GM19324 (cell line): ENCODE results near the gene SMAD6.
"Not testable (repeated sequence)": the region's sequence is repeated elsewhere in the genome, so short reads cannot be mapped to it uniquely, and the experiment has no call there.

Source experiments
- ATAC-seq: cut with Tn5 transposase; IDR thresholded peaks from one replicate; pipeline ENCODE4 v1.9.1; 2021; ENCODE audit warnings: mild to moderate bottlenecking, moderate library complexity; ENCODE audit not compliant: unreplicated experiment, low FRiP score

Gene SMAD6

DNA sequence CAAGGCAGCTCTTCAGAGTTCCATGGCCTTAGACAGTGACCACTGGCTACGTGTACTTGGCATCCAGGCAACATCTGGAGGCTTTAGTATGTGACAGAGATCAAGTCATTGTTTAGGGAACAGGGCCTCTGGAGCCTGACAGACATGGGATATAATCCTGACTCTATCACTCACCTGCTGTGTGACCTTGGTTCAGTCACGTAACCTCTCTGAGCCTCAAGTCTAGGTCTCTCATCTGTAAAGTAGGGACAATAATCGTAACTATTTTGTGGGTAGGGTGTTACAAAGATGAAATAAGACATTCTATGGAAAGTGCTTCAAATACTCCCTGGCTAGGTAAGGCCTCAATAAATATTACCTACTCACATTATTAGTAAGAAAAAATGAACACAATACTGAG is 114.2 kb downstream of the SMAD6 start:
- ATAC-seq, result no peak

DNA sequence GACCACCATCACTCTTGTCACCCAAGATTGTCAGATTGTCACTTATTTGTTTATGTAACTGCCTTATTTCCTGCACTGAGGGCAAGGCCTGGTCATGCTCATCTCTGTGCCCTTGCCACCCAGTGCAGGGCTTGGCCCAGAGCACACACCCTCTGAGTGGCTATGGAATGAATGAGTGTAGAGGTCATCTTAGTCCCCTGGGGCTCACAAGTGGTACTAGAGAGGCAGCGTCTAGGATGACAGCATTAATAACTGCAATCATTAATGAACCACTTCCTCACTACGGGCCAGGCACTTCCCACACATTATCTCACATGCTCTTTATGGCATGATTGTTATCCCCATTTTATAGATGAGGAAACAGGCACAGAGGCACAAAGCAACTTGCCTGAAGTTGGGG is 117.0 kb downstream of the SMAD6 start:
- no peak for ATAC-seq

DNA sequence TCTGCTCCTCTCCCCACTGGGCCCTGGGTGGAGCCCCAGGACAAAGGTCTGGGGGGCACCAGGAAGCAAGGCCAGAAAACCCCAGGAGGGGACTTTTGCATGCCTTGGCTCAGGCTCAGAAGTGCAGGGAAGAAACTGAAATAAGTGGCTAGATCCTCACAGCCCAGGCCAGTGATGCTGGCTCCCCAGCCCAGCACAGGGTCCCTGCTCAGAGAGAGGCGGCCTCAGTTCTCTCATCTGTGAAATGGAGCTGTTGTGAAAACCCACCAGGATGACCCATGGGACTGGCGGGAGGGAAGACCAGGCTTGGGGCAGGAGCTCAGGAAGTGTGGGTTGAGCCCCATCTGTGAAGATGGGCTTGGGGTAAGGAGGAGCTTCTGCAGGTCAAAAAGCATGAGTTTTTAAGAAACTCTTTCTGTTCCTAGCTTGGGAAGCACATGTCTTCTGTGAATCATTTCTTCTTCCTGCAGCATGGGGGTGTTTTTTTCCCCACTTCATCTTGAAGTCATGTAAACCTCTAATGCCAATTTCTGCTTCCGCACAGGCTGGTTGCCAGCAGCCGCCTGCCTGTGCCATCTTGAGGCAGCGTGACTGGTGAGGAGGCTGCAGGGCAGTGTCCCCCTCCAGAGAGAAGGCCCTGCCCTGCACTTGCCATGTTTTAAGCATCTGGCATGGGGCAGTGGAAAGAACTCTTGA is 118.6 kb downstream of the SMAD6 start:
- ATAC-seq, result no peak

DNA sequence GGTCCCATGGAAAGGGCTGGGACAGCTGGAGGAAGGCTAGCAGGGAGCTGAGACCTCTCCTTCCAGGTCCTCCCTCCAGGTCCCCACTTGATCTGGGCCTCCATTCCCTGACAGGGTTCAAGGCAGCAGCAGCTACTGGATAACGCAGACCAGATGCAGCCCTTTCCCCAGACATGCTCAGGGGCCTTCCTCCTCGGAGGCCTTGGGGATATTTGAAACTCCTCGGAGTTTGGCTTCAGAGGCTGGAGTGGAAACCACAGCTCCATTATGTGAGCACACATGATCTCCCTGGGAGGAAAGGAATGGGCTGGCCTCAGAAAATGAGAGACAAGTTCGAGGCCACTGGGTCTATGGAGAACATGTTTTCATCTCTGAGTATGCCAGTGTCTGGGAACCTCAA is 119.3 kb downstream of the SMAD6 start:
- ATAC-seq, result no peak

DNA sequence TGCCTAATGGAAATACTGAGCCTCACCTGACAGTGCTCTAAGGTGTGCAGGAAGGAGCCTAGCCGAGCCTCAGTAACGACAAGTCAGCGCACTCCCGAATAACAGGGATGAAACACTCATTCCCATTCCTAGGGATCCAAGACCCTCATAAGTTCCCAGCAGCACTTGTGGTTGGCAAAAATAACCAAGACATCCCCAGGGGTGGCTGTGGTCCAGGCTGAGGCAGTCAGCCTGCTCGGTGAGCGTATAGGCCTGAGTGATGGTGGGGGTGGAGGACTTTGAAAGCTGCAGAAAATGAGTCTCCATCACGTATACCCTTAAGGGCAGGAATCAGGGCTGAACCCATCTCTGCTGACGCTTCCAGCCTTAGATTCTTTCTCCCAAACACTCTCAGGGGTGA is 120.1 kb downstream of the SMAD6 start:
- no peak for ATAC-seq

DNA sequence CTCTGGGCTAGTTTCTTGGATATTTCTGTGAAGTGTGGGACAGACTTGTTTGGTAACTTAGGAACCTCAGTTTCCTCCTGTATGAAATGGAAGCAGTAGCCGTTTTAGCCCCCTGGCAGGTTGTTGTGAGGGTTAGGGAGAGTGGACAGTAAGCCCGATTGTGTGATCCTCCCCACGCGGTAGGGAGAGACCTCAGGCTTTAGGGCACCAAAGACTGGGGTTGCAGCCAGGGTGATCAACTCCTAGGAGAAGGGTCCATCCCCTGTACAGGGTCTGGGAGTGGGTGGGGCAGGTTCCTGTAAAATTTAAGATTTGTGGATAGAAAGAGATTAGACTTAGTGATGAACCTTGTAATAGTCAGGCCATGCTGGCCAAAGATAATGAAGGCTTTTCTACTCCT is 120.5 kb downstream of the SMAD6 start:
- ATAC-seq, result no peak

DNA sequence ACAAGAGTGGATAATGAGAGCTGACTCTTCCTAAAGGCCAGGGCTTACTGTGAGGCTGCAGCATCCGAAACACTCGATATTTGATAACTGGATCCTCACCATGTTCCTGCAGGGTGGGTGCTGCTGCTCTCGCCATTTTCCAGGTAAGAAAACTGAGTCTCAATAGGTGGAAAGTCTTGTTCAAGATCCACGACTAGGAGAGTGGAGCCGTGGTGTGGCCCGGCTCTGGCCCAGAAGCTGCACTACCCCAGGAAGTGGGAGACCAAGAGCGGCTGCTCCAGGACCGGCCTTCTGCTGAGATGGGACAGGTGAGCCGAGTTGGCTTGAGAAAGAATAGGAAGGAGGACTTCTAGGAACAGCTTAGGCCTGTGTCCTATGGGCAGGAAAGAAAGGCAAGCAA is 121.6 kb downstream of the SMAD6 start:
- ATAC-seq, result no peak

DNA sequence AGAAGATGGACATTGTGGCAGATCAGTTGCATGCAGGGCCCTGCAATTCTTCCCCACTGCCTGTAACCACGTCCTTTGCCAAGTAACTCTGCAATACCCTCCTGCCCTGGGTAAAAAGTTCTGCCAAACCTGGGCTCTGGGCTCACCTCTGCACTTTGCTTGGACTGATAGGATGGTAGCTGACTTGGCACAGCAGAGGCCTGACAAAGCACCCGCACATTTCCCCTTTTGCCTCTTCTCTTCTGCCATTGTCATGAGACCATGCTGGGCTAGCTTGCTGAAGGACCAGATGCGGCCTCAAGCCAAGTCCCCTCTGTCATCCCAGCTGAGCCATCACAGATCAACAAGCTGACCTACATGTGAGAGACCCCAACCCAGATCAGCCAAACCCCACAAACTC is 122.4 kb downstream of the SMAD6 start:
- ATAC-seq, result no peak

DNA sequence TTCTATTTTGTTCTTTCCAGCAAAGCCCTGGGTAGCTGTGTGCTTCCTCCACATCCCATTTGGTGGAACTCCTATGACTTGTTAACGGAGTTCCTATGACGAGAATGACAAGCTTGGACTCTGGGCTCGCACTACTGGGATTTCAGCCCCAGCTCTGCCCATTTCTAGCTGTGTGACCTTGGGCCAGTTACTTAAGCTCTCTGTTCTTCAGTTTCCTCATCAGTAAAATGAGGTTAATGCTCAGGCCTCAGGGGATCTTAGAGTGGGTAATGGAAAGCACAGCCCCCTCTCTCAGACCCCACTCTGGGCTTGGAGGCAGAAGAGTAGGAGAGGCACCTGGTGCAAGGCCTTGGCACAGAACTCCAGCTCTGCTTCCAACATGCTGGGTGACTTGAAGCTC is 123.1 kb downstream of the SMAD6 start:
- no peak for ATAC-seq

DNA sequence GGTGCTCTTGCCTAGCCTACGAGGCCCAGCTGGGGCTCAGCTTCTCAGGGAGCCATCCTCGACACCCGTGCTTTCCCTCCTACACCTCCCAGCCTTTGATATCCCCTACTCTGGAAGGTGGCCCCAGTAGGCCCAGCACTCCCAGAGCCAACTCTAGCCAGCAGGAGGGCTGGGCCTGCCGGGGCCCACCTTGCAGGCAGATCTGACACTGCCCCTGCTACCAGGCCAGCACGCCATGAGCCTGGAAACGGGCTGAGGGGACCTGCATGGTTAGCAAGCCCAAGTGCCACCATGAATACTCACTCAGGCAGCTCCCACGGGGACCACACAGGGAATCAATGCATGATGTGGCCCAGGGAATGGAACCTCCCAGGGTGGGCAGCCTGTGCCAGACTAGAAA is 123.7 kb downstream of the SMAD6 start:
- ATAC-seq, result no peak

DNA sequence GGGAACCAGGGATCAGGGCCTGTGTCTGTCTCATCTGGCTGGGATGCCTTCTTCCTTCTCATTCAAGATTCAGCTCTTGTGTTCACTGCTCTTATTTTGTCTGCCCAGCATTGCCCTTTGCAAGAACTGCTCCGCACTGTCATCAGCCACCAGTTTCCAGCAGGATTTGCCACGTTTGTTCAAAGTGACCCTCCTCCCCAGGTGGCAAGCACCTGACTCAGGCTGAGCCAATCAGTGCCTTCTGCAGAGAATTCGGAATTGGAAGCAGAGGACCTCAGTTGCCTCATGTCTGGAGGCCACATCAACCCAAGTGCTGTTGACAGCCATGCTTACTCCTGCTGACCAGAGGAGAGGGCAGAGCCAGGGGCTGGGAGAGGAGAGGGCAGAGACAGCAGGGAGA is 124.5 kb downstream of the SMAD6 start:
- no peak for ATAC-seq

DNA sequence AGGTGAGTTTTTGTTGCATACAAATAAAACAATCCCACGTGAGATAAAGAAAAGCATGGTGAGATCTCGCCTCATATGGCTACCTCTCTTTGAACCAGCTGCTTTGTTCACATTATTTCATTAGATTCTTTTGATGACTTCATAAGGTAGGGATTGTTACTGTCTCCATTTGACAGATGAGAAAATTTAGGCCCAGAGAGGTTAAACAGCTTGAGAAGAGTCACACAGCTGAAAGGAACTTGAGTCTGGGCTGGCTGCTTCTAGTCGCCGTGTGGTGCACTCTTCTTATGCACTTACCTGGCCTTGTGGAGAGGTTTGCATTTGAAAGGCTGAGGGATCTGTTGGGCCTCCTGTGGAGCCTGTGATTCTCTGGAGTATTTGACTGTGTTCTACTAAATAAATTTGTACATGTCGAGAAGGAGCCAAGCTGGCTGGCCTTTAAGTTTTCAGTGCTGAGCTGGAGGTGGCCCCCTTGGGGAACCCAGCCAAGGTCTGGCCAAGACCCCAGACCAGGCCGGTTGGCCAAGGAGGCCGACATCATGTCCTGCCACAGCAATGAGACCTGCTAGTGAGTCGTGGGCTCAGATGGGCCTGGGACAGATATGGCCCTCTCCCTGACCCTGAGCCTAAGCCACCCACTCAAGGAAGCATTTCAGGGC is 125.1 kb downstream of the SMAD6 start:
- no peak for ATAC-seq

DNA sequence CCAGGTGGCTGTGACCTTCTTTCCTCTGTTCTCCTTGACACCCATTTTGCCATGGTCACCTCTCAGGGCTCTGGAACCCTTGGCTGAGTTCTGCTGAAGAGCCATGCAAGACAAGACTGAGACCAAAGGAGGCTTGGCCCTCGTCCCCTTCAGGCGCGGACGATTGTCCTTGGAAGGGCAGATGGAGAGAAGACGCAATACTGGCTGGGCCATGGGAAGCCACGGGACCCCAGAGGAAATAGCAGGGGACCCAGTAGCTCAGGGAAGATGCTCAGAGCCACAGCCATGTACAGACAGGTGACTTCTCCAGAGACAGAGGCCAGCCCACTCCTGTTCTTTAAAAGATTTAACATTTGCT is 125.6 kb downstream of the SMAD6 start:
- no peak for ATAC-seq

DNA sequence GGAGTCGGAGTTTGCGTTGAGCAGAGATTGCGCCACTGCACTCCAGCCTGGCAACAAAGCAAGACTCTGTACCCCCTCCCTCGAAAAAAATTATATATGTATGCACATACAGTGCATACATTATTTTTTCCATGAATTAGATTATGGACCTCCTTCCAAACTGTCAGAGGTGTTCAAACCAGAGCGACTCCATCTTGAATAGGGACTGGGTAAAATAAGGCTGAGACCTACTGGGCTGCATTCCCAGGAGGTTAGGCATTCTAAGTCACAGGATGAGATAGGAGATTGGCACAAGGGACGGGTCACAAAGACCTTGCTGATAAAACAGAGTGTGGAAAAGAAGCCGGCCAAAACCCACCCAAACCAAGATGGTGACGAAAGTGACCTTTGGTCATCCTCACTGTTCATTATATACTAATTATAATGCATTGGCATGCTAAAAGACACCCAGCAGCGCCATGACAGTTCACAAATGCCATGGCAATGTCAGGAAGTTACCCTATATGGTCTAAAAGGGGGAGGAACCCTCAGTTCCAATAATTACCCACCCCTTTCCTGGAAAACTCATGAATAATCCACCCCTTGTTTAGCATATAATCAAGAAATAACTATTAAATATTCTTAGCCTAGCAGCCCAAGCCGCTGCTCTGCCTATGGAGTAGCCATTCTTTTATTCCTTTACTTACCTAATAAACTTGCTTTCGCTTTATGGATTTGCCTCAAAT is 126.9 kb downstream of the SMAD6 start:
- not testable (repeated sequence) for ATAC-seq

DNA sequence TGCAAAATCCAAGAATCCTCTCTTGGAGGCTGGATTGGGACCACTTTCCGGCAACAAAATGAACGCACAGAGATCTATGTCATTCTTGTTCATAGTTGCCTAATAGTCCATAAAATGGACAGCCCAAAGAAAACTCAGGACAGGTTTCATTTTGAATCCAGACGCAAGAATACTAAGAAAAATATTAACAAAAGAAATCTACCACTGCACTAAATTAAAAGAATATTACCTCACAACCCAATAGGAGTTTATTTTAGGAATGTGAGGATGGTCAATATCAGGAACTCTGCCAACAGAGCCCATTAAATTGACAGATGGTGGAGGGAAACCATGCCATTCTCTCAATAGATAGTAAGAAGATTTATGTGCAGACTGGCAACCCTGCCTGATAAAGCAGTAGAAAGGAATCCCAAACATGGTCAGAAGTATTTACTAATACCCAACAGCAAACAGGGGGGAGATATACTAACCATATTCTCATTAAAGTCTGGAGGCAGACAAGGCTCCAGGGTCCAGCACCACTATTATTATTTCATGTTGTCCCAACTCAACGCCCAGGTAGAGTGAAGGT is 127.6 kb downstream of the SMAD6 start:
- ATAC-seq, result no peak

DNA sequence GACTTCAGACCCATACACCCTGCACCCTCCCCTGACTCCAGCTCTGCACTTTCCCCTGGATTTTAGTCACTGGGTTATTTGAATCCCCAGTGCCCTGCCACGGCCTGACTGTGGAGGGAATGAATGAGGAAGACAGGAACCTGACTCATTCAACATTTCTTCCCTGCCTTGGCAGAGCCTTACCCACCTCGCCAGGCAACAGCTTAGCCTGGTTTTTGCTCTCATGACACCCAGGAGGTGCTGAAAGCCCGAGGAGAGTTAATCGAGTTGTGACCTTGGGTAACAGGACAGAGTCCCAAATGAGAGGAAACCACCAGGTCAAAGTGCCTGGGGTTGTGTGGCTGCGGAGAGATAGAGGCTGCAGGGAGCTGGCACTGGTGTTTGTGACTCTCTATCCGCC is 128.3 kb downstream of the SMAD6 start:
- no peak for ATAC-seq

DNA sequence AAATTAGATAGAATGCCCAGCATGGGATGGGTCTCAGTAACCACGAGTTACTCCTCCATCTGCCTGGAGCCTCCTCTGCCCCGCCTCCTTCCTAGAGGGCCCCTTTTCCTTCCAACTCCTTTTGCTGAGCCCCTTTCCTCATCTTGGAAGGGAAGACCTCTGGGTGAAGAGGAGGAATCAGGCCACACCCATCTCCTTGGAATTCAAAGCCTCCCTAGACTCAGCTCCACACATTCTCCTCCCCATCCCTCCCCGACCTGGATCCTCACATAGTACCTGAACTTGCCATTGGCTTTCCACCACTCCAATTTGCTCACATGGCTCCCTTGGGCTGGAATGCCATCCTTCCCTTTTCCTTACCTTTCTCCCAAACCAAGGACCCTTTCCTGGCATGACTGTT is 128.8 kb downstream of the SMAD6 start:
- ATAC-seq, result no peak

DNA sequence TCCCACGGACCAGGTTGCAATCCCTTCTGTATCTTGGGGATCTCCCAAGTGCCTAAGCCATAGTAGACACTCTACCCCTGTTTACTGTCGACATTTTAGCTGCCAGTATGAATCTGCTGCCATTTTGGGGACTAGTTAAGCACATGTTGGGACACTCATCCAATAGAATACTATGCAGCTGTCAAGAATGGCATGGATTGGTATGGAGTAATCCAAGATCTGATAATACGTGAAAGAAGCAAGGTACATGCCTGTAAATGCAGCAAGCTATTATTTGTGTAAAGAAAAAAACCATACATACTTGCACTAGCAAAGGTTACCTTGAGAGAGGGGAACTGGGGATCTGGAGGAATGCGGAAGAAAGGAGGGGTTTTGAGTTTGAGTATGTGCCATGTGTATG is 129.3 kb downstream of the SMAD6 start:
- no peak for ATAC-seq

DNA sequence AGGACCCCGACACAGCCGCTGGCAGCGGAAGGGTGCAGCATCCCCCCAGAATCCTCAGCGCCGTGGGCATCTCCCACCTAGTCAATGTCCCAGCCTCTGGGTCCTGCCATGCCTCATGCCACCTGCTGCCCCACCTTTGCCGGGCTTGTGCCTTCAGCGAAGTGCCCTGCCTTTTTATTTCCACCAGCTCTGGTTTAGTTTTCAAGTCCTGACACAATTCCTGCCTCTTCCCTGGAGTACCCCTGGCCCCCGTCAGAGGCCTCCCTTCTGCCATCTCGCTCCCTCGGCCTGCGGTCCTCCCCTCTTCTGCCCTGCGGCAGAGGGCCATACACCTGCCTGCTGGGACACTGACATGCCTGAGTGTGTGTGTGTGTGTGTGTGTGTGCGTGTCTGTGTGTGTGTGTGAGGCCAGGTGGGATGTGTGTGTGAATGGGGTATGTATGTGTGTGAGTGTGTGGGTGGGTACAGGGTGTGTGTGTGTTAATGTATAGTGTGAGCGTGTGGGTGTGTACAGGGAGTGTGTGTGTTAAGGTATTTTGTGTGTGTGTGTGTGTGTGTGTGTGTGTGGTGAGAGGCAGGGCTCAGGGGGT is 129.9 kb downstream of the SMAD6 start:
- ATAC-seq, result no peak
